Upper lobe of left lung (tissue), 6 donors: ENCODE measurements around the gene NEO1. TPM values are rescaled to one million over a fixed set of nuclear protein-coding genes. Genes with fewer than 3 reads are reported as not detected.

Source experiments
- ATAC-seq, 2 donors: fragments of 200-7000 bp; cut with Tn5 transposase; one replicate each; pipeline ENCODE4 v1.9.1; 2022; ENCODE audit warnings: mild to moderate bottlenecking in 2 of 2, moderate library complexity in 2 of 2; ENCODE audit not compliant: low FRiP score in 2 of 2
- DNase-seq, 2 donors: peaks; one replicate each; pipeline ENCODE4 v3.0.0-alpha.2; 2019 to 2020
- H3K27ac ChIP-seq, 4 donors: fragments of 200-600 bp; sonication (generic); one replicate each; pipeline ENCODE4 v1.5.1; 2016 to 2019
- H3K27me3 ChIP-seq, 4 donors: fragments of 200-600 bp; sonication (generic); one replicate each; pipeline ENCODE4 v1.5.1; 2017 to 2019
- H3K36me3 ChIP-seq, 4 donors: fragments of 200-600 bp; sonication (generic); one replicate each; pipeline ENCODE4 v1.5.1; 2016 to 2019
- H3K4me1 ChIP-seq, 4 donors: fragments of 200-600 bp; sonication (generic); one replicate each; pipeline ENCODE4 v1.5.1; 2018 to 2019
- H3K4me3 ChIP-seq, 4 donors: fragments of 200-600 bp; sonication (generic); one replicate each; pipeline ENCODE4 v1.5.1; 2017 to 2019; ENCODE audit warnings: mild to moderate bottlenecking in 2 of 4, moderate library complexity in 1 of 4
- H3K9me3 ChIP-seq, 4 donors: fragments of 200-600 bp; sonication (generic); one replicate each; pipeline ENCODE4 v1.5.1; 2018 to 2019
- EP300 ChIP-seq, 4 donors: sonication (generic); formaldehyde crosslinking; IDR thresholded peaks; one replicate each; pipeline ENCODE4 v1.5.1; 2017; ENCODE audit warnings: antibody characterized with exemption in 4 of 4, control low read depth in 2 of 4
- POLR2A ChIP-seq, 4 donors: fragments of 450-650 bp; IDR thresholded peaks; one replicate each; pipeline ENCODE4 v1.5.1; 2016 to 2017; ENCODE audit warnings: antibody characterized with exemption in 4 of 4, mild to moderate bottlenecking in 2 of 4
- POLR2AphosphoS5 ChIP-seq, 2 donors: sonication (generic); formaldehyde crosslinking; IDR thresholded peaks; one replicate each; pipeline ENCODE4 v1.5.1; 2017; ENCODE audit warnings: antibody characterized with exemption in 2 of 2
- WGBS, 2 donors: methylation state at CpG; one replicate each; pipeline ENCODE4 v1.1.5; 2017 to 2018; 5-methylcytosine and 5-hydroxymethylcytosine counted together
- total RNA-seq, 6 donors: library from RNA; depleted of rRNA in 4 of 6; stranded (reverse); fragments of >200 nt in 4 of 6; gene quantifications; one replicate each; pipeline versions ENCODE4 v1.1.0 to v1.2.1, GENCODE V29; 2016 to 2021
- TF ChIP-seq, protein P1 (sequence below), 6 experiments: fragments of 450-650 bp in 4 of 6; fragments of 200-600 bp in 2 of 6; sonication (generic) in 2 of 6; IDR thresholded peaks; one replicate each; pipeline ENCODE4 v1.5.1; 2016 to 2019; ENCODE audit warnings: antibody characterized with exemption in 6 of 6
- donor health status: DM: no; HTN: no; CAD: no; lungs with moderate emphysema.
- donor health status: DM: no; HTN: yes; CAD: no; lungs with severe emphysema.

NEO1 gene
- total RNA-seq, 6 donors from 2014 or later = 14.7 to 37.5 (median 28.2) TPM

DNA sequence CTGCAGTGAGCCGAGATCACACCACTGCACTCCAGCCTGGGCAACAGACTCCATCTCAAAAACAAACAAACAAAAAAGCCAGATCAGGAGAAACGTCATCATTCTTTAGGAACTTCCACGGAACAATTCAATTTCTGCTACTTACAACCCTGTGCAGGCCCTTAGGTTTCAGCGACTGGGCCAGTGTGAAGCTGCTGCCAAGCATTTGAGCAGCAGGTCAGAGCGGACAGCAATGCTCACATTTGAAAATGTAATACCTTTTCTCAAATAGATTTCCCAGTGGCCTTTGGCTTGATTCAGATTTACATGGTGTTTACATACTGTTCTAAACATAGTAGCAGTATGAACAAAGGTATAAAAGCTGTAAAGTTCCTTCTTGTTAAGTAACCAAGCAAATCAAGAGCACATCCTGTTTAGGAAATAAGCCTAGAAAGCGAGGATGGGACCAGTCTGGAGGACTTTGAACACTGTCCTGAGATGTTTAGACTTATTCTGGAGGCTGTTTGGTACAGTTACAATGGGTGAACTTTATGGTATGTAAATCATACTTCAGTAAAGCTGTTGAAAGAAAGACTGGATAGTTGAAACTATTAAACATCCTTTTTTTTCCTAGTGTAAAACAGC is 175.3 kb downstream of the NEO1 start:
- TF ChIP-seq, protein P1, sequence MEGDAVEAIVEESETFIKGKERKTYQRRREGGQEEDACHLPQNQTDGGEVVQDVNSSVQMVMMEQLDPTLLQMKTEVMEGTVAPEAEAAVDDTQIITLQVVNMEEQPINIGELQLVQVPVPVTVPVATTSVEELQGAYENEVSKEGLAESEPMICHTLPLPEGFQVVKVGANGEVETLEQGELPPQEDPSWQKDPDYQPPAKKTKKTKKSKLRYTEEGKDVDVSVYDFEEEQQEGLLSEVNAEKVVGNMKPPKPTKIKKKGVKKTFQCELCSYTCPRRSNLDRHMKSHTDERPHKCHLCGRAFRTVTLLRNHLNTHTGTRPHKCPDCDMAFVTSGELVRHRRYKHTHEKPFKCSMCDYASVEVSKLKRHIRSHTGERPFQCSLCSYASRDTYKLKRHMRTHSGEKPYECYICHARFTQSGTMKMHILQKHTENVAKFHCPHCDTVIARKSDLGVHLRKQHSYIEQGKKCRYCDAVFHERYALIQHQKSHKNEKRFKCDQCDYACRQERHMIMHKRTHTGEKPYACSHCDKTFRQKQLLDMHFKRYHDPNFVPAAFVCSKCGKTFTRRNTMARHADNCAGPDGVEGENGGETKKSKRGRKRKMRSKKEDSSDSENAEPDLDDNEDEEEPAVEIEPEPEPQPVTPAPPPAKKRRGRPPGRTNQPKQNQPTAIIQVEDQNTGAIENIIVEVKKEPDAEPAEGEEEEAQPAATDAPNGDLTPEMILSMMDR (IDR thresholded peaks at IDR 0.05) = no peak
- TF ChIP-seq POLR2A (IDR thresholded peaks at IDR 0.05) (no peak), POLR2AphosphoS5 (IDR thresholded peaks at IDR 0.05) (no peak), EP300 (IDR thresholded peaks at IDR 0.05) (no peak)
- DNase-seq (no peak), ATAC-seq (no peak)
- 56 to 68% methylated on average over 5 to 6 of the region's 6 CpGs for WGBS, 2 donors
- Histone ChIP-seq H3K27me3 (no peaks in the 10 kb centered on the region), H3K27ac (no peak overlapping the region), H3K4me3 (no peak overlapping the region), H3K4me1 (peaks cover 0 to 5% (median 0%) of the 10 kb centered on the region in 4 donors), H3K9me3 (no peaks in the 10 kb centered on the region), H3K36me3 (no peaks in the 10 kb centered on the region)

DNA sequence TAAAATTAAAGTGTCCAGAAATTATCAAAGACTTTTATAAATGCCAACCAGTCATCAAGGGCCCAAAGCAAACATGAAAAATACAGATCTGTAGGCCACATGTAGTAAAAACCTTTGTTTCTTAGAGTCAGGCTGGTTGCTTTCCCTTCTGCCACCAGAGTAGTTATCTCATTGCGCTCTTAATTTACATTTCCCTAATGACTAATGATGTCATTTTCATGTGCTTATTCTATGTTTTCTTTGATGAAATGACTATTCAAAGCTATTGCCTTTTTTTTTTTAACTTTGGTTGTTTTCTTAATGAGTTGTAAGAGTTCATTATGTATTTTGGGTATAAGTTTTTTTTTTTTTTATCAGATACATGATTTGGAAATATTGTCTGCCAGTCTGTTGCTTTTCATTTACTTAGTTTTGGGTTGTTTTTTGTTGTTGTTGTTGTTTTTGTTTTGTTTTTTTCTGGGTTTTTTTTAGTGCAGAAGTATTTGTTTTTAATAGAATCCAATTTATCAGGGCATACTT is 175.9 kb downstream of the NEO1 start:
- H3K36me3 ChIP-seq = no peaks in the 10 kb centered on the region
- H3K4me1 ChIP-seq = peaks cover 0 to 5% (median 0%) of the 10 kb centered on the region in 4 donors
- 86 to 89% methylated on average over 1 of the region's 1 CpG for WGBS, 2 donors
- H3K9me3 ChIP-seq = no peaks in the 10 kb centered on the region
- H3K27me3 ChIP-seq = no peaks in the 10 kb centered on the region
- TF ChIP-seq EP300 (IDR thresholded peaks at IDR 0.05) (no peak), POLR2AphosphoS5 (IDR thresholded peaks at IDR 0.05) (no peak), POLR2A (IDR thresholded peaks at IDR 0.05) (no peak)
- TF ChIP-seq, protein P1 (IDR thresholded peaks at IDR 0.05) = no peak
- DNase-seq = no peak
- H3K27ac ChIP-seq = no peak overlapping the region
- no peak overlapping the region for H3K4me3 ChIP-seq
- ATAC-seq = no peak

GRCh38 chr15:73231661-73232419 is 179.6 kb downstream of the NEO1 start:
- Histone ChIP-seq H3K4me1 (peaks cover 0 to 5% (median 0%) of the 10 kb centered on the region in 4 donors), H3K27me3 (no peaks in the 10 kb centered on the region), H3K9me3 (no peaks in the 10 kb centered on the region), H3K36me3 (no peaks in the 10 kb centered on the region), H3K27ac (no peak overlapping the region), H3K4me3 (no peak overlapping the region)
- 80 to 91% methylated on average over 2 of the region's 2 CpGs for WGBS, 2 donors
- DNase-seq (no peak), ATAC-seq (no peak)
- TF ChIP-seq POLR2A (IDR thresholded peaks at IDR 0.05) (no peak), POLR2AphosphoS5 (IDR thresholded peaks at IDR 0.05) (no peak), EP300 (IDR thresholded peaks at IDR 0.05) (no peak)
- TF ChIP-seq, protein P1 (IDR thresholded peaks at IDR 0.05) = no peak

GRCh38 chr15:73232776-73233175 is 180.5 kb downstream of the NEO1 start:
- Histone ChIP-seq H3K4me3 (no peak overlapping the region), H3K27me3 (no peaks in the 10 kb centered on the region), H3K36me3 (no peaks in the 10 kb centered on the region), H3K9me3 (no peaks in the 10 kb centered on the region), H3K4me1 (no peaks in the 10 kb centered on the region), H3K27ac (no peak overlapping the region)
- no peak for DNase-seq
- ATAC-seq = no peak
- no peak for TF ChIP-seq EP300 (IDR thresholded peaks at IDR 0.05)
- no peak for TF ChIP-seq POLR2AphosphoS5 (IDR thresholded peaks at IDR 0.05)
- no peak for TF ChIP-seq POLR2A (IDR thresholded peaks at IDR 0.05)
- TF ChIP-seq, protein P1 (IDR thresholded peaks at IDR 0.05) = no peak
- WGBS, 2 donors = 91 to 100% methylated on average over 2 of the region's 2 CpGs
